Erythroblast (primary cell): ENCODE results near the gene ANP32A.

ENCODE experiments used
- GATA1 ChIP-seq: IDR thresholded peaks from 2 replicates; pipeline ENCODE4 v1.6.1; 2011; ENCODE audit warnings: low read depth, mild to moderate bottlenecking, control low read depth, low read length, moderate library complexity
- POLR2A ChIP-seq: IDR thresholded peaks from 2 replicates; pipeline ENCODE4 v1.6.1; 2011; ENCODE audit warnings: mild to moderate bottlenecking, low read length

GRCh38 chr15:68791431-68792283, 29.0 kb downstream of the ANP32A start:
- TF ChIP-seq POLR2A = no peak
- TF ChIP-seq GATA1 = no peak
